ENCODE measurements around the gene PTPN3.

DNA sequence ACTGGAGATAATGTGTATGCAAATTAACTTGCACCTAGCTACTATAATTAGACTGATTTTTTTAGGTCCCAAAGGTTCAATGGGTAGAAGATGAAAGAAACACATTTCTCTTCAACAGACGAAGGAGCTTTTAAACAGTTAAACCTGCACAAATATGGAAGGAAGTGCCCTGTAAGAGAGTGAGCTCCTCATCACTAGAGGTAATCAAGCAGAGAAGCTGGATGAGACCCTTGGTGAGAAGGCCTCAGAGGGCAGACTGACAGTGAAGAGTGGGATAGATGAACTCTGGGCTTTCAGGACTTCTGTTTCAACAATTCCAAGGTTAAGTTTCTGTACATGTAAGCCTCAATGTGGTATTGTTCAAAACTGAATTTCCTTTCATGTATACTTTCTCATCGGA is 23.2 kb downstream of the PTPN3 start:
- no peak for TF ChIP-seq SUZ12 (IDR thresholded peaks at IDR 0.05; ENCODE audit: extremely low read depth, insufficient read depth, insufficient read length)
- TF ChIP-seq ZNF274 (IDR thresholded peaks at IDR 0.05; ENCODE audit: low read depth, low read length), result no peak
